ENCODE results near the gene ZNF423.

ZNF423 gene

DNA sequence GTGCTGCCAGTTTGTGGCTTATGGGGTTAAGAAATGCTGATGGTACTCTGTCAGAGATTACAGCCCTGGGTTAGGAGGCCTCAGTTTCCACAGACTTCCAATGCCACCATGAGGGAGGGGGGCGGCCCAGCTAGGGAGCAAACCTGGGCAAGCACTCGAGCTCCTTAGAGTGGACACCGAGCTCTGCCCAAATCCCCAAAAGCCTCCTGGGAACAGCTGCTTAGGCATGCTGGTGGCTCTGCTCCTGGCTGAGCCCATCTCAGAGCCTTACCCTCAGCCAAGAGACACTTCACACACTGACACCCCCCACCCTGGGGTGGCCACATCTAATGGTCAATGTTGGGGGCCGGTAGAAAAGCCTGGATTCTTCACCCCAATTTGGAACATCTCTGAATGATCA lies 416.2 kb downstream of the ZNF423 start:
- DNase-seq = no peak

DNA sequence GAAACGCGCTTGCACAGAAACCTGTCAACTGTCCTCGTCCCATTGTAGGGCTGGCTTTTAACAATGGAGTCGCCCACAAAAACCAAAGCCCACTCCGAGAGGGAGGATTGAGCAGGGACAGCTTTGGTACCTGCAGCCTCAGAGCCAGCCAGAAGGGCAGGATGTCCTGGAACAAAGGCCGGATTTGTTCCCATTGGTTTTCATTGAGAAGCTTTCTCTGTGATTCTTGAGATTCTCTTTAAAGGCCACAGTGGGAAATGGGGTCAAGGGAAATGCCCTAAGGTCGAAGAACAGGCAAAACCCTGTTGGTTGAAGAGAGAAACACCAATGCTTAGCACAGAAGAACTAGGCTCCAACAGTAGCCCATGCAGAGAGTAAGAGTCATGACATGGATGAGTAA lies 416.9 kb downstream of the ZNF423 start:
- DNase-seq = no peak
